Upper lobe of left lung (tissue), 4 donors: ENCODE results near the gene CLDN10.

Source experiments
- CTCF ChIP-seq, 6 experiments: fragments of 450-650 bp in 4 of 6; fragments of 200-600 bp in 2 of 6; sonication (generic) in 2 of 6; IDR thresholded peaks; one replicate each; pipeline ENCODE4 v1.5.1; 2016 to 2019; ENCODE audit warnings: antibody characterized with exemption in 6 of 6
- EP300 ChIP-seq, 4 donors: sonication (generic); formaldehyde crosslinking; IDR thresholded peaks; one replicate each; pipeline ENCODE4 v1.5.1; 2017; ENCODE audit warnings: antibody characterized with exemption in 4 of 4, control low read depth in 2 of 4
- POLR2A ChIP-seq, 4 donors: fragments of 450-650 bp; IDR thresholded peaks; one replicate each; pipeline ENCODE4 v1.5.1; 2016 to 2017; ENCODE audit warnings: antibody characterized with exemption in 4 of 4, mild to moderate bottlenecking in 2 of 4

GRCh38 chr13:95593462-95593861 lies 40.9 kb downstream of the CLDN10 start:
- TF ChIP-seq CTCF (IDR thresholded peaks at IDR 0.05): no peak
- TF ChIP-seq POLR2A (IDR thresholded peaks at IDR 0.05): no peak
- TF ChIP-seq EP300 (IDR thresholded peaks at IDR 0.05): no peak
